NCI-H460 (cell line): ENCODE data around the gene TNFRSF13B. TPM values are rescaled to one million over a fixed set of nuclear protein-coding genes. Genes with fewer than 3 reads are reported as not detected.

Experiments
- small RNA-seq, 2 experiments: library from RNA; depleted of rRNA; stranded (forward); fragments of <200 nt; gene quantifications; one replicate each; pipeline ENCODE3, GENCODE V24; 2014
- total RNA-seq: library from RNA; depleted of rRNA; stranded (reverse); fragments of >200 nt; shearing (Covaris generic); gene quantifications from 2 replicates; pipeline ENCODE4 v1.2.3, GENCODE V29; 2014; rRNA removed

The TNFRSF13B gene
- total RNA-seq, 1 experiment from 2014 or later: not detected

Small RNA genes lying within 50 kb of the gene (small RNA-seq; reads per million reads assigned to genes)
- 0 reads per million in 2 experiments for gene AL353996.1

Other genes with a start within 250 kb of the TNFRSF13B start
- gene MPRIP, start 70.3 kb upstream of the TNFRSF13B start, total RNA-seq: 80.2 and 87.9 TPM in 2 replicates
- 10.2 and 11.7 TPM in 2 replicates for gene PLD6, start 234.2 kb upstream of the TNFRSF13B start, total RNA-seq